WI38 (cell line): Measurements from ENCODE around the gene PLK3.
"Not testable (repeated sequence)": the region's sequence is repeated elsewhere in the genome, so short reads cannot be mapped to it uniquely, and the experiment has no call there.

ENCODE experiments used
- H3K4me3 ChIP-seq: 2 replicates; pipeline ENCODE4 v1.5.1; 2011; ENCODE audit warnings: low read depth, mild to moderate bottlenecking, control low read depth, low read length
- TF ChIP-seq, protein P1 (sequence below): IDR thresholded peaks from 2 replicates; pipeline ENCODE4 v1.5.1; 2012; ENCODE audit warnings: low read depth, mild to moderate bottlenecking, control low read depth, low read length

PLK3 gene

DNA sequence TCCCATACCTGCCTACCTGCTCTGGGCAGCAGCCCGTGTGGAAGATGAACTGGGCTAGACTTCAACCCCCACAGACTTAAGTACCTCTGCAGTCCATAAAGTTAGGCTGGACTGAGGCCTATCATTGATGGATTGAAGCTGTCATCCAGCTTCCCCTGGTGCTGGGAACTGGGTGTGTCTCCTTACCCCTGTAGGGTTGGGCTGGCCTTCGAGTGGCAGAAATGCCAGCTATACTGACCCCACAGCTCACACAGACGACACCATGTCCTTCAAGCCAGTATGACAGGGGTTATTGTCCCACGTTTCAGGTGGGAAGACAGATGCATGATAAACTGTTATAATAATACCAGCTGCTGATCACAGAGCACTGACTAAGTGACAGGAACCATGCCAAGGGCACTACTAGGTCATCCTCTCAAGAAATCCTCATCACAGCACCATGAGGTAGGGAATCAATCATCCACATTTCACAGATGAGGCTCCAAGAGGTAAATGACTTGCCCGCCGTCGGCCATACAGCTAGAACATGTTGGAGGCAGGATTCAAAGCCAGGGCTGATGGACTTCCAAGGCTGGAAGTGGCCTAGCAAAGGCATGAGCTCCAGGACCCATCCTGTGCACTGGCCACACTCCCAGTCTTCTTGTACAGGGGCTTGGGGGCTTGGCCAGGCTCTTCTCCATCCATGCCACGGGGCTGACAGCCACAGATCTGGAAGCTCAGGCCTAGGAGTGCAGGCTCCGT is 11.9 kb upstream of the PLK3 start, which contains the start of gene BEST4:
Gene BEST4 (minus strand): TSS at position 51 of the 741 bp plus-strand sequence. CDS start 465 bp downstream, outside the sequence.
- TF ChIP-seq, protein P1, sequence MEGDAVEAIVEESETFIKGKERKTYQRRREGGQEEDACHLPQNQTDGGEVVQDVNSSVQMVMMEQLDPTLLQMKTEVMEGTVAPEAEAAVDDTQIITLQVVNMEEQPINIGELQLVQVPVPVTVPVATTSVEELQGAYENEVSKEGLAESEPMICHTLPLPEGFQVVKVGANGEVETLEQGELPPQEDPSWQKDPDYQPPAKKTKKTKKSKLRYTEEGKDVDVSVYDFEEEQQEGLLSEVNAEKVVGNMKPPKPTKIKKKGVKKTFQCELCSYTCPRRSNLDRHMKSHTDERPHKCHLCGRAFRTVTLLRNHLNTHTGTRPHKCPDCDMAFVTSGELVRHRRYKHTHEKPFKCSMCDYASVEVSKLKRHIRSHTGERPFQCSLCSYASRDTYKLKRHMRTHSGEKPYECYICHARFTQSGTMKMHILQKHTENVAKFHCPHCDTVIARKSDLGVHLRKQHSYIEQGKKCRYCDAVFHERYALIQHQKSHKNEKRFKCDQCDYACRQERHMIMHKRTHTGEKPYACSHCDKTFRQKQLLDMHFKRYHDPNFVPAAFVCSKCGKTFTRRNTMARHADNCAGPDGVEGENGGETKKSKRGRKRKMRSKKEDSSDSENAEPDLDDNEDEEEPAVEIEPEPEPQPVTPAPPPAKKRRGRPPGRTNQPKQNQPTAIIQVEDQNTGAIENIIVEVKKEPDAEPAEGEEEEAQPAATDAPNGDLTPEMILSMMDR = no peak
- no peak within 1 kb of the TSS for H3K4me3 ChIP-seq

DNA sequence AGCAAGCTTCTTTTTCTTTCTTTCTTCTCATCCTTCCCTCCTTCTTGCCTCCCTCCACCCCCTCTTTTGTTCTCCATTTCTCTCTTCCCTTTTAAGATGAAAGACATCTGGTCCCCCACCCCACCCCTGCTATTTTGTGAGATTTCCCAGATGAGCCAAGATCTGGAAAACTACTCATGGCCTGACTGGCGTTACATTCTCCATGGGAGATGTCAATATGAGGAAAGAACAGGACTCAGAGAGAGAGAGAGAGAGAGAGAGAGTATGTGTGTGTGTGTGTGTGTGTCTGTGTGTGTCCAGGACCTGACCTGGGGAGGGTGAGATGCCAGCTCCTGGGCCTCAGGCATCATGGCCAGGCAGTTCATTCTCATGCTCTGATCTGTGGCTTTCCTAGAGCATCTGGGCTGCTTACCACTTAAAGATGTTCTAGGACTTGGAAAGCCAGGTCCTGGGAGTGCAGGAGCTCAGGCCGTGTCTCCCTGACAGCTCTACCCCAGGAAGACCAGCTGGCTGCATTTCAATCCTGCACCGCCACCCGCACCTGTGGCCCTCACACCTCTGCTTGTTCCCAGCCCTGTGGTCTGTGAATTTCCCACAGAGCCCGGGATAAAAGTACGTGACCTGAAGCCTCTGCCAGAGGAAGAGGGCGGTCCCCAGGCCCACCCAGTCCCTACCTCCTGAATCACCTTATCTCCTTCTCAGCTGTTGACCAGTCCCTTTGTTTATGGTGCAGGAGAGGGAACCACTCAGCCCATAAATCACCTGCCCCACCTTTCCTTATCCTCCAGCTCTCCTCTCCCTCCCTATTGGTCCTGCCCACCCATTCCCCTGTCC is 9.0 kb upstream of the PLK3 start:
- H3K4me3 ChIP-seq = no peak overlapping the region
- TF ChIP-seq, protein P1 = no peak

DNA sequence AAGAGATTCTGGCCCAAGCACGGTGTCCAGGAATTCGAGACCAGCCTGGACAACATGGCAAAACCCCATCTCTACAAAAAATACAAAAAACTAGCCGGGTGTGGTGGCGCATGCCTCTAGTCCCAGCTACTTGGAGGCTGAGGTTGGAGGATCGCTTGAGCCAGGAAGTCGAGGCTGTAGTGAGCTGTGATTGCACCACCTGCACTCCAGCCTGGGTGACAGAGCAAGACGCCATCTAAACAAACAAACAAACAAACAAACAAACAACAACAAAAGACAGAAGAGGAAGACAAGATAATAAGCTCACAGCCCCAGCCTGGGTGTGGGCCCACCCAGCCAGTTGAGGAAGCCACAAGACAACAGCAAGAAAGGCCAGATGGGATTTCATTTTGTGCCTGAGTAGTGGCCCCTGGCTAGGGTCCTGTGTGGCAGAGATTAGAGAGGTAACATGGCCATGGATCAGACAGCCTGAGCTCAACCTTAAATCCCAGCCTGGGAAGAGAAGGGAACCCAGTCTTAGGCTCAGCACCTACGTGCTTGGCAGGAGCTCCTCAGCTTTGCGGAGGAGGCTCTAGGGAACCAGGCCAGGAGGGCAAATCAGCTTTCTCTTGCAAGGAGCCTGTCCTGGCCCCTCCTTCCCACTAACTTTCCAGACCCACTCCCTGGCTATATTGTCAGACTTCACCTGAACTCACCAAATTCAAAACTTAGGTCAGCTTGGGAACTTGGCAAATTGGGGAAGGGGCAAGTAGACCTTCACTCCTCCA is 7.3 kb upstream of the PLK3 start:
- TF ChIP-seq, protein P1 = no peak
- no peak overlapping the region for H3K4me3 ChIP-seq

DNA sequence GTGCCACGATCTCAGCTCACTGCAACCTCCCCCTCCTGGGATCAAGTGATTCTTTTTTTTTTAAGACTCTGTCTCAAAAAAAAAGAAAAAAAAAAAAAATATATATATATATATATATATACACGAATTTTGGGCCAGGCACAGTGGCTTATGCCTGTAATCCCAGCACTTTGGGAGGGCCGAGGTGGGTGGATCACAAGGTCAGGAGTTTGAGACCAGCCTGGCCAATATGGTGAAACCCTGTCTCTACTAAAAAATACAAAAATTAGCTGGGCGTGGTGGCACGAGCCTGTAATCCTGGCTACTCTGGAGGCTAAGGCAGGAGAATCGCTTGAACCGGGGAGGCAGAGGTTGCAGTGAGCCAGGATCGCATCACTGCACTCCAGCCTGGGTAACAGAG is 2.3 kb upstream of the PLK3 start:
- not testable (repeated sequence) for H3K4me3 ChIP-seq

DNA sequence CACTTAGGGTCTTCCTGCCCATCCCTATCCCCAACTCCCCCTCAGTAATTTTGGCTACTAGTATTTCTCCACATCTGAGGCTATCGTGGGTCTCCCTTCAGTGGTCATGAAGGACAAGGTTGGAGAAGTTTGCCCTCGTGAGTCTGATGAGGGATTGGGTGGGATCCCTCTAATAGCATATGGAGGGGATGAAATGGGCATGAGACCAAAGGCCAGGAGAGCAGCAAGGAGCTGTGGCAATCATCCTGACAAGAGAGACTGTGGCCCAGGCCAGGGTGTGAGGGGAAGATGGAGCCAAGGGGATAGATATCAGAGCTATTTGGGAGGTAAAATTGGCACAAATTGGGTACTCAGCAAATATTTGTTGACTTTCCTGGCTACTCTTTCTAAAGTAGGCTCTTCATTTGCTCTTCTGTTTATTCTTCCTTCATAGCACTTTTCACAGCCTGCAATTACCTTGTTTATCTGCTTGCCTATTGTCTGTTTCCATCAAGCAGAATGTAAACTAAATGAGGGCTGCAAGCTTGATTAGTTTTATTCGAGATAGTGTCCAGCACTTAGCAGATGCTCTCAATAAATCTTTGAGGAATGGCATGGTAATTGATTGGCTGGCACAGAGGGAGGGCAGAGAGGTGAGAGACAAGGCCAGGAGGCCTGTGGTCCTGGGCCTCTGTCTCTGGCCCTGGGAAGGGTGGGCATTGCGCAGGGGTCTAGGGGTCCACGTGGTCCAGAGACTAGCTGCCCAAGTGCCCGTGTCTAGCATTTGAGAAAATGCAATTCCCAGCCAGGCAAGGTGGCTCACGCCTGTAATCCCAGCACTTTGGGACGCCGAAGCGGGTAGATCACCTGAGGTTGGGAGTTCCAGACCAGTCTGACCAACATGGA is 1.5 kb upstream of the PLK3 start:
- no peak overlapping the region for H3K4me3 ChIP-seq
- TF ChIP-seq, protein P1 = no peak

DNA sequence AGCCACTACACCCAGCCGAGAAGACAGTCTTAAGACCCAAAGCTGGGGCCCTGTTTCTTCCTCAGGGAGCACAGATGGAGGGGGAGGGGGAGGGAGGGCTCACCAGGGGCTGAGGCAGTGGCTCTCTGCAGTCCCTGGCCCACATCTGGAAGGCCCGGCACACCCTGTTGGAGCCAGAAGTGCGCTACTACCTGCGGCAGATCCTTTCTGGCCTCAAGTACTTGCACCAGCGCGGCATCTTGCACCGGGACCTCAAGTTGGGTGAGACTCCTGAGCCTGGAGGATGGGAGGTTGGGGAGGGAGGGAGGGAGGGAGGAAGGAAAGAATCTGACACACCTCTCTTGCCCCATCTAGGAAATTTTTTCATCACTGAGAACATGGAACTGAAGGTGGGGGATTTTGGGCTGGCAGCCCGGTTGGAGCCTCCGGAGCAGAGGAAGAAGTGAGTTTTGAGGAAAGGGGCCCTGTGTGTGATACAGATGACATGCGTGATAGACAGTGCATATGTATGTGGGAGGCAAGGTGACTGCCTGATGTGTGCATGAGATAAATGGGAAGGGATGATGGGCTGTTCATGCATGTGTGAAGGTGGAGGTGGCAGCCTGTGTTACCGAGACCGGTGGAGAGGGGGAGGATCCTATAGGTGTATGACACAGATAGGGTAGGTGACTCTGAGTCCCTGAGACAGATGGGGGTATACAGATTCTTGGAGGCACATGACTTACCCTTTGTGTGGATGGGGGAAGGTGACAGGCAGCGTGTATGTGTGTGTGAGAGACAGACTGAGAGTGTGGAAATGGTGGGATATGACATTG is 1.5 kb downstream of the PLK3 start:
- peak overlapping the region; percentile 91 for H3K4me3 ChIP-seq
- TF ChIP-seq, protein P1 = no peak
